H9 (cell line): ENCODE measurements around the gene RHEBL1. TPM values are rescaled to one million over a fixed set of nuclear protein-coding genes. Genes with fewer than 3 reads are reported as not detected.

Experiments
- DNase-seq: peaks from one replicate; pipeline ENCODE4 v3.0.0-alpha.2; 2017
- H2AFZ ChIP-seq: one replicate; pipeline ENCODE4 v1.6.1; 2013; ENCODE audit warnings: mild to moderate bottlenecking, low read length, control low read depth, moderate library complexity
- H2AK5ac ChIP-seq: 2 replicates; pipeline ENCODE4 v1.6.1; 2013; ENCODE audit warnings: low read length, control low read depth, mixed read lengths; ENCODE audit not compliant: insufficient read length
- H2BK120ac ChIP-seq: one replicate; pipeline ENCODE4 v1.6.1; 2013; ENCODE audit warnings: low read depth, mild to moderate bottlenecking, low read length, control low read depth, inconsistent platforms; ENCODE audit not compliant: poor library complexity, severe bottlenecking
- H2BK12ac ChIP-seq: 2 replicates; pipeline ENCODE4 v1.6.1; 2013; ENCODE audit warnings: low read length, control low read depth, mixed read lengths, low read depth; ENCODE audit not compliant: insufficient read length
- H2BK15ac ChIP-seq: 2 replicates; pipeline ENCODE4 v1.6.1; 2013; ENCODE audit warnings: low read depth, low read length, control low read depth
- H2BK20ac ChIP-seq: one replicate; pipeline ENCODE4 v1.6.1; 2013; ENCODE audit warnings: low read depth, mild to moderate bottlenecking, low read length, control low read depth, inconsistent platforms; ENCODE audit not compliant: poor library complexity, severe bottlenecking
- H2BK5ac ChIP-seq: 2 replicates; pipeline ENCODE4 v1.6.1; 2013; ENCODE audit warnings: low read length, control low read depth, mixed read lengths; ENCODE audit not compliant: insufficient read length
- H3K14ac ChIP-seq: 2 replicates; pipeline ENCODE4 v1.6.1; 2013; ENCODE audit warnings: low read length, control low read depth; ENCODE audit not compliant: insufficient read depth
- H3K18ac ChIP-seq: 2 replicates; pipeline ENCODE4 v1.6.1; 2013; ENCODE audit warnings: low read depth, mild to moderate bottlenecking, mixed read lengths, low read length, control low read depth; ENCODE audit not compliant: insufficient read length
- H3K23ac ChIP-seq: 2 replicates; pipeline ENCODE4 v1.6.1; 2013; ENCODE audit warnings: low read length, control low read depth, mixed read lengths, low read depth; ENCODE audit not compliant: insufficient read length
- H3K23me2 ChIP-seq: 2 replicates; pipeline ENCODE4 v1.6.1; 2013; ENCODE audit warnings: low read depth, mild to moderate bottlenecking, mixed read lengths, low read length, control low read depth; ENCODE audit not compliant: insufficient read length, poor library complexity, severe bottlenecking
- H3K27ac ChIP-seq: 2 replicates; pipeline ENCODE4 v1.5.1; 2013; ENCODE audit warnings: low read length, control low read depth, mixed read lengths, low read depth; ENCODE audit not compliant: insufficient read length
- H3K27me3 ChIP-seq: 2 replicates; pipeline ENCODE4 v1.6.1; 2013; ENCODE audit warnings: low read length, control low read depth, inconsistent platforms; ENCODE audit not compliant: insufficient read depth
- H3K4ac ChIP-seq: 2 replicates; pipeline ENCODE4 v1.6.1; 2013; ENCODE audit warnings: low read depth, mild to moderate bottlenecking, control low read depth, inconsistent platforms, low read length, moderate library complexity
- H3K4me1 ChIP-seq: 2 replicates; pipeline ENCODE4 v1.6.1; 2013; ENCODE audit warnings: low read length, control low read depth, inconsistent platforms; ENCODE audit not compliant: insufficient read depth
- H3K4me2 ChIP-seq: 2 replicates; pipeline ENCODE4 v1.6.1; 2013; ENCODE audit warnings: low read length, control low read depth, mixed read lengths; ENCODE audit not compliant: insufficient read length, insufficient read depth
- H3K56ac ChIP-seq: 2 replicates; pipeline ENCODE4 v1.6.1; 2013; ENCODE audit warnings: low read depth, mild to moderate bottlenecking, mixed read lengths, low read length, control low read depth; ENCODE audit not compliant: insufficient read length
- H3K79me1 ChIP-seq: 2 replicates; pipeline ENCODE4 v1.6.1; 2013; ENCODE audit warnings: low read depth, mild to moderate bottlenecking, moderate library complexity, low read length, control low read depth, inconsistent platforms; ENCODE audit not compliant: insufficient read depth, poor library complexity, severe bottlenecking
- H3K79me2 ChIP-seq: 2 replicates; pipeline ENCODE4 v1.6.1; 2013; ENCODE audit warnings: low read length, control low read depth, inconsistent platforms; ENCODE audit not compliant: insufficient read depth
- H3K9ac ChIP-seq: 2 replicates; pipeline ENCODE4 v1.6.1; 2013; ENCODE audit warnings: low read length, control low read depth, mixed read lengths; ENCODE audit not compliant: insufficient read length; ENCODE audit errors: extremely low read depth
- H3K9me3 ChIP-seq: one replicate; pipeline ENCODE4 v1.6.1; 2013; ENCODE audit warnings: low read depth, low read length, inconsistent platforms; ENCODE audit not compliant: control insufficient read depth
- H3T11ph ChIP-seq: one replicate; pipeline ENCODE4 v1.6.1; 2013; ENCODE audit warnings: mild to moderate bottlenecking, low read length, control low read depth, inconsistent platforms
- H4K20me1 ChIP-seq: one replicate; pipeline ENCODE4 v1.6.1; 2013; ENCODE audit not compliant: control insufficient read depth, insufficient read length, insufficient read depth
- H4K5ac ChIP-seq: 2 replicates; pipeline ENCODE4 v1.6.1; 2013; ENCODE audit warnings: low read depth, mild to moderate bottlenecking, mixed read lengths, low read length, control low read depth; ENCODE audit not compliant: insufficient read length
- H4K8ac ChIP-seq: replicated peaks from 2 replicates; pipeline ENCODE4 v1.6.1; 2013; ENCODE audit warnings: low read length, control low read depth, mixed read lengths, low read depth; ENCODE audit not compliant: insufficient read length
- H4K91ac ChIP-seq: 2 replicates; pipeline ENCODE4 v1.6.1; 2013; ENCODE audit warnings: low read depth, mild to moderate bottlenecking, moderate library complexity, mixed read lengths, low read length, control low read depth; ENCODE audit not compliant: insufficient read length
- H3K27ac Mint-ChIP-seq, 3 experiments: 2 replicates in 2 of 3; 3 replicates in 1 of 3; pipeline ENCODE4 v1.8.0; 2020 to 2021; ENCODE audit warnings: mixed read lengths in 3 of 3, mild to moderate bottlenecking in 1 of 3, moderate library complexity in 1 of 3
- H3K27me3 Mint-ChIP-seq: 2 replicates; pipeline ENCODE4 v1.8.0; 2021; ENCODE audit warnings: low read depth, mild to moderate bottlenecking, moderate library complexity, mixed read lengths
- H3K36me3 Mint-ChIP-seq, 3 experiments: 2 replicates in 2 of 3; 3 replicates in 1 of 3; pipeline ENCODE4 v1.8.0; 2020 to 2021; ENCODE audit warnings: low read depth in 3 of 3, mixed read lengths in 3 of 3; ENCODE audit not compliant: insufficient read depth in 1 of 3
- H3K4me1 Mint-ChIP-seq, 2 experiments: 2 replicates each; pipeline ENCODE4 v1.8.0; 2020; ENCODE audit warnings: mixed read lengths in 2 of 2
- H3K4me3 Mint-ChIP-seq, 2 experiments: 2 replicates in 1 of 2; 3 replicates in 1 of 2; pipeline ENCODE4 v1.8.0; 2020 to 2021; ENCODE audit warnings: mild to moderate bottlenecking in 2 of 2, mixed read lengths in 2 of 2, moderate library complexity in 1 of 2
- H3K9me3 Mint-ChIP-seq, 2 experiments: 2 replicates in 1 of 2; 3 replicates in 1 of 2; pipeline ENCODE4 v1.8.0; 2020; ENCODE audit warnings: mild to moderate bottlenecking in 2 of 2, mixed read lengths in 2 of 2, moderate library complexity in 1 of 2
- CTCF ChIP-seq: fragments of 200-600 bp; sonication (generic); conservative IDR thresholded peaks from 3 replicates; pipeline ENCODE4 v1.8.0; 2021; ENCODE audit warnings: antibody characterized with exemption, mild to moderate bottlenecking
- WGBS: extraction: QIAGEN DNeasy Blood & Tissue Kit; methylation state at CpG from one replicate; pipeline ENCODE4 v1.1.7; 2013; ENCODE audit warnings: missing lambda C conversion rate, low lambda C conversion rate, mixed read lengths; ENCODE audit not compliant: insufficient read length; ENCODE audit errors: extremely low coverage; 5-methylcytosine and 5-hydroxymethylcytosine counted together
- total RNA-seq: library from RNA; stranded (reverse); gene quantifications from 2 replicates; pipeline ENCODE4 v1.2.1, GENCODE V29; 2021

The RHEBL1 gene
- total RNA-seq, 1 experiment from 2014 or later, result 4.0 TPM

DNA sequence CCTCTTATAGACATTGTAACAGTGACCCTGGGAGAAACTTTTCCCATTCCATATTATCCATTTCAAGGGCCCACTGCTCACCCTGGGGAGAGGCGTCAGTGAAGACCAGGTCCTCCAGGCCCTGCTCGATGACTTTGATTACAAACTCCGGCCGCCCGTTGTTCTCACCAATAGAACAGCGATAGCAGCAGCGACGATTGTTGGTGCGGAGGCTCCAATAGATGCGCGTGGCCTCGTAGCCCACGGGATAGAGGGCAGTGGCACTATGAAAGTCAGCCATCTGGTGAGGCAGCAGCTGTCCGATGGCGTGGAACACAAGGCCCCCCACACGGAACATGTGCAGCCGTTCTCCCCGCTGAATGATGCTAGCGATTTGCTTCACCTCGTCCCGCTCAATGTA, 43.7 kb downstream of the RHEBL1 start:
- Histone ChIP-seq H3K79me1 (no peaks in the 10 kb centered on the region), H4K91ac (no peak overlapping the region), H2AK5ac (no peak overlapping the region), H2BK12ac (no peak overlapping the region), H3K27me3 (no peaks in the 10 kb centered on the region; the same call in 1 of the 2 replicates), H2BK5ac (no peak overlapping the region), H3T11ph (no peak overlapping the region), H3K4ac (no peak overlapping the region), H3K23ac (no peak overlapping the region), H3K23me2 (no peaks in the 10 kb centered on the region), H3K18ac (no peak overlapping the region), H4K8ac (no peak overlapping the region), H3K79me2 (no peaks in the 10 kb centered on the region), H3K56ac (no peak overlapping the region), H2BK15ac (no peak overlapping the region), H3K27ac (no peak overlapping the region), H2AFZ (no peak overlapping the region), H4K5ac (no peak overlapping the region), H3K9ac (no peak overlapping the region), H3K14ac (no peak overlapping the region), H3K4me2 (no peak overlapping the region), H4K20me1 (no peaks in the 10 kb centered on the region), H3K4me1 (no peaks in the 10 kb centered on the region), H3K9me3 (no peaks in the 10 kb centered on the region), H2BK20ac (no peak overlapping the region), H2BK120ac (no peak overlapping the region)
- Mint-ChIP-seq H3K4me1 (no peaks in the 10 kb centered on the region), H3K27ac (no peak overlapping the region), H3K9me3 (no peaks in the 10 kb centered on the region), H3K36me3 (peaks cover 48 to 95% (median 90%) of the 10 kb centered on the region in 3 experiments), H3K4me3 (0 out of 5 replicates have a peak overlapping the region, but pooled peaks of 1 of the 2 experiments have one; percentile 14), H3K27me3 (no peaks in the 10 kb centered on the region; the same call in 1 of the 2 replicates)
- TF ChIP-seq CTCF, result no peak
- DNase-seq, result no peak
- WGBS, result no CpG with 5 or more reads among the region's 21 CpGs
